Measurements from ENCODE around the gene ETFA.
"Not testable (repeated sequence)": the region's sequence is repeated elsewhere in the genome, so short reads cannot be mapped to it uniquely, and the experiment has no call there.

Gene ETFA

DNA sequence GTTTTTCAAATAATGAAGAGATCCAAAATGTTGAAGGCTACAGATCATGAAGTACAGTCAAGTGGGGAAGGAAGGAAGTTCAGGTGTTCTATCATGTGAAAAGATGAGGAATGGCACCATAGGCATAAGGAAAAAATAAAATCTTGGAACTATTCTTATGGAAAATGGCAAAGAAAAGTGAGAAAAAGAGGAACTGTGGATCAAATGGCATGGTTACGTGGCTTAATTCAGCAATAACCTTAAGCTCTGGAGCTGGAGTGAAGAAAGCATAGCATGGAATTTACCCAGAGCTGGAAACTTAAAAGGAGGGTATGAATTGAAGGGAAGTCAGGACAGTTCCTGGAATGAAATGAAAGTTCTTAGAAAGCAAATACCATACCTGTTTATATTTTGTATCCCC is 14.4 kb downstream of the ETFA start:
- Histone ChIP-seq H3K36me3 (ENCODE audit: insufficient read depth, low read length) (peaks cover 27% of the 10 kb centered on the region), H3K27ac (ENCODE audit: low read depth, low read length, poor library complexity, severe bottlenecking) (no peak overlapping the region), H3K4me3 (ENCODE audit: low read depth, low read length, poor library complexity, severe bottlenecking) (no peak overlapping the region), H2AFZ (ENCODE audit: low read length) (no peak overlapping the region), H3K4me1 (ENCODE audit: insufficient read depth, low read length, severe bottlenecking) (no peaks in the 10 kb centered on the region), H3K4me2 (ENCODE audit: low read length) (no peak overlapping the region), H3K9me2 (ENCODE audit: low read depth, low read length) (no peaks in the 10 kb centered on the region), H3K9me3 (ENCODE audit: low read length) (no peaks in the 10 kb centered on the region), H3K79me2 (ENCODE audit: insufficient read depth, low read length) (peaks cover 92% of the 10 kb centered on the region), H3F3A (ENCODE audit: insufficient read depth, low read length) (no peaks in the 10 kb centered on the region), H3K9ac (ENCODE audit: low read length) (no peak overlapping the region), H3K27me3 (ENCODE audit: insufficient read depth, low read length) (no peaks in the 10 kb centered on the region), H4K20me1 (ENCODE audit: insufficient read depth, low read length) (peaks cover 4% of the 10 kb centered on the region; the same call in 1 of the 2 replicates)
- TF ChIP-seq, protein P1, sequence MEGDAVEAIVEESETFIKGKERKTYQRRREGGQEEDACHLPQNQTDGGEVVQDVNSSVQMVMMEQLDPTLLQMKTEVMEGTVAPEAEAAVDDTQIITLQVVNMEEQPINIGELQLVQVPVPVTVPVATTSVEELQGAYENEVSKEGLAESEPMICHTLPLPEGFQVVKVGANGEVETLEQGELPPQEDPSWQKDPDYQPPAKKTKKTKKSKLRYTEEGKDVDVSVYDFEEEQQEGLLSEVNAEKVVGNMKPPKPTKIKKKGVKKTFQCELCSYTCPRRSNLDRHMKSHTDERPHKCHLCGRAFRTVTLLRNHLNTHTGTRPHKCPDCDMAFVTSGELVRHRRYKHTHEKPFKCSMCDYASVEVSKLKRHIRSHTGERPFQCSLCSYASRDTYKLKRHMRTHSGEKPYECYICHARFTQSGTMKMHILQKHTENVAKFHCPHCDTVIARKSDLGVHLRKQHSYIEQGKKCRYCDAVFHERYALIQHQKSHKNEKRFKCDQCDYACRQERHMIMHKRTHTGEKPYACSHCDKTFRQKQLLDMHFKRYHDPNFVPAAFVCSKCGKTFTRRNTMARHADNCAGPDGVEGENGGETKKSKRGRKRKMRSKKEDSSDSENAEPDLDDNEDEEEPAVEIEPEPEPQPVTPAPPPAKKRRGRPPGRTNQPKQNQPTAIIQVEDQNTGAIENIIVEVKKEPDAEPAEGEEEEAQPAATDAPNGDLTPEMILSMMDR (IDR thresholded peaks at IDR 0.05; ENCODE audit: low read length) = no peak

DNA sequence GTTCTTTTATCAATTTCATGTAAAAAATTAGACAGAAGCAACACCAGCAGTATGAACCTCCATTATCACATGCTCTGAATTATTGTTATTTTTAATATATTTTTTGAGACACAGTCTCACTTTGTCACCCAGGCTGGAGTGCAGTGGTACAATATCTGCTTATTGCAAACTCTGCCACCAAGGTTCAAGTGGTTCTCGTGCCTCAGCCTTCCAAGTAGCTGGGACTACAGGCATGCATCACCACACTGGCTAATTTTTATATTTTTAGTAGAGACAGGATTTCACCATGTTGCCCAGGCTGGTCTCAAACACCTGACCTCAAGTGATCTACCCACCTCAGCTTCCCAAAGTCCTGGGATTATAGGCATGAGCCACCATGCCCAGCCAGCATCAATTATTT is 16.8 kb downstream of the ETFA start:
- H3K9ac ChIP-seq (ENCODE audit: low read length) = not testable (repeated sequence)

DNA sequence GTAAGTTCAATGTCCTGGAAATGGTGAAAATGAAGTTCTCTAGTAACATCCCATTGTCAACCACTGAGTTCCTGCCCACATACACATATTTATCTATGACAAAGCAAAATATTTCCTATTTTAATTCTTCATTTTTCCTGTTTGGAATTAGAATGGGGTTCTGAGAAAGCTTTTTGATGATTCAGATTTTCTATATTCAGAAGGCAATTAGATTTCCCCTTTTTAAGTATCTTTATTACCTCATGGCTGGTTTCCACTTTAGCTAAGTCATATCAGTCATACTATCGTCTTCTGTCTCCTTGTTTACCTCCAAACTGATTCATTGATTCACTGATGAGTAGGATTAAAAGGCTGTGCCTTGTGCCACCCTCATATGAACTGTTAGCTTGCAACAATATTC is 17.9 kb downstream of the ETFA start:
- Histone ChIP-seq H3K27ac (ENCODE audit: low read depth, low read length, poor library complexity, severe bottlenecking) (no peak overlapping the region), H3K79me2 (ENCODE audit: insufficient read depth, low read length) (peaks cover 58% of the 10 kb centered on the region), H3K9ac (ENCODE audit: low read length) (no peak overlapping the region), H3F3A (ENCODE audit: insufficient read depth, low read length) (no peaks in the 10 kb centered on the region), H3K9me2 (ENCODE audit: low read depth, low read length) (no peaks in the 10 kb centered on the region), H3K9me3 (ENCODE audit: low read length) (no peaks in the 10 kb centered on the region), H3K36me3 (ENCODE audit: insufficient read depth, low read length) (peaks cover 40% of the 10 kb centered on the region), H4K20me1 (ENCODE audit: insufficient read depth, low read length) (peaks cover 4% of the 10 kb centered on the region; the same call in 1 of the 2 replicates), H3K27me3 (ENCODE audit: insufficient read depth, low read length) (no peaks in the 10 kb centered on the region), H3K4me1 (ENCODE audit: insufficient read depth, low read length, severe bottlenecking) (no peaks in the 10 kb centered on the region), H3K4me2 (ENCODE audit: low read length) (no peak overlapping the region), H3K4me3 (ENCODE audit: low read depth, low read length, poor library complexity, severe bottlenecking) (no peak overlapping the region), H2AFZ (ENCODE audit: low read length) (no peak overlapping the region)
- TF ChIP-seq, protein P1 (IDR thresholded peaks at IDR 0.05; ENCODE audit: low read length) = no peak
- TF ChIP-seq EZH2 (IDR thresholded peaks at IDR 0.05; ENCODE audit: borderline replicate concordance, low read length) = no peak

More for the DNA sequence above, 16.8 kb downstream of the ETFA start:
- not testable (repeated sequence) for H3F3A ChIP-seq (ENCODE audit: insufficient read depth, low read length); H3K9me3 ChIP-seq (ENCODE audit: low read length); H2AFZ ChIP-seq (ENCODE audit: low read length); H4K20me1 ChIP-seq (ENCODE audit: insufficient read depth, low read length); H3K4me3 ChIP-seq (ENCODE audit: low read depth, low read length, poor library complexity, severe bottlenecking); H3K9me2 ChIP-seq (ENCODE audit: low read depth, low read length); H3K4me2 ChIP-seq (ENCODE audit: low read length); H3K27me3 ChIP-seq (ENCODE audit: insufficient read depth, low read length); H3K4me1 ChIP-seq (ENCODE audit: insufficient read depth, low read length, severe bottlenecking); H3K27ac ChIP-seq (ENCODE audit: low read depth, low read length, poor library complexity, severe bottlenecking)
- peaks cover 68% of the 10 kb centered on the region for H3K79me2 ChIP-seq (ENCODE audit: insufficient read depth, low read length)
- peaks cover 40% of the 10 kb centered on the region for H3K36me3 ChIP-seq (ENCODE audit: insufficient read depth, low read length)

DNA sequence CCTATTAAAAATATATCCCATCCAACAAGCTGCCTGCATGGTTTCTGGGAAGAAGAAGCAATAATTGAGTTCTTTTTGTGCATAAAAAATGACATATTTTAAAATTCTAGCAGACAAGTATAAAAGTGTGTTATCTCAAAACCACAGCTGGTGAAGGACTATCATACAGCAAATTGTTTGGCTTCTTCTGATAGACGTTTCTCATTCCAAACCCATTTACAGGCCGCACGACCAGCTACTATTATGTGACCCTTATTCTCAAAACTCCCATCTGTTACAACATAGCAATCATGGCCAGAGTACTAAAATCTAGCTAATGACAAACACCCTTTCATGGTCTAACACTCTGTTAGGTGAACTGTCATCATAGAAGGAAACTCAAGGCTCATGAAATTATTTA is 21.7 kb downstream of the ETFA start:
- no peaks in the 10 kb centered on the region for H3K9me3 ChIP-seq (ENCODE audit: low read length)
- H3F3A ChIP-seq (ENCODE audit: insufficient read depth, low read length) = no peaks in the 10 kb centered on the region
- H3K27ac ChIP-seq (ENCODE audit: low read depth, low read length, poor library complexity, severe bottlenecking) = no peak overlapping the region
- H3K4me3 ChIP-seq (ENCODE audit: low read depth, low read length, poor library complexity, severe bottlenecking) = no peak overlapping the region
- H3K79me2 ChIP-seq (ENCODE audit: insufficient read depth, low read length) = peaks cover 24% of the 10 kb centered on the region
- no peak overlapping the region for H3K9ac ChIP-seq (ENCODE audit: low read length)
- no peaks in the 10 kb centered on the region for H3K9me2 ChIP-seq (ENCODE audit: low read depth, low read length)
- peaks cover 63% of the 10 kb centered on the region for H3K36me3 ChIP-seq (ENCODE audit: insufficient read depth, low read length)
- peaks cover 14% of the 10 kb centered on the region for H3K4me1 ChIP-seq (ENCODE audit: insufficient read depth, low read length, severe bottlenecking)
- H3K27me3 ChIP-seq (ENCODE audit: insufficient read depth, low read length) = no peaks in the 10 kb centered on the region
- no peak overlapping the region for H2AFZ ChIP-seq (ENCODE audit: low read length)
- TF ChIP-seq, protein P1 (IDR thresholded peaks at IDR 0.05; ENCODE audit: low read length) = no peak
- TF ChIP-seq EZH2 (IDR thresholded peaks at IDR 0.05; ENCODE audit: borderline replicate concordance, low read length) = no peak
- H4K20me1 ChIP-seq (ENCODE audit: insufficient read depth, low read length) = no peaks in the 10 kb centered on the region
- H3K4me2 ChIP-seq (ENCODE audit: low read length) = no peak overlapping the region

Measured in OCI-LY1 (cell line).